A549 (cell line): ENCODE data around the gene ZSCAN5A. TPM values are rescaled to one million over a fixed set of nuclear protein-coding genes. Genes with fewer than 3 reads are reported as not detected.

Source experiments
- ATAC-seq, 2 experiments: fragments of 200-7000 bp in 1 of 2; fragments of >200 bp in 1 of 2; cut with Nextera tagmentation in 1 of 2; cut with Tn5 transposase in 1 of 2; 3 replicates each; pipeline versions ENCODE4 v1.8.0 to v1.9.1; 2018 to 2020; ENCODE audit warnings: mild to moderate bottlenecking in 1 of 2, moderate library complexity in 1 of 2
- CTCF ChIA-PET: fragments of 300-600 bp; sonication (Branson Sonifier 250); formaldehyde crosslinking; extraction: SDS; loops from one replicate; lab custom pipeline; 2021; ENCODE audit warnings: antibody characterized with exemption, inconsistent platforms; lab: Yijun Ruan, JAX
- POLR2A ChIA-PET: fragments of 350-600 bp; formaldehyde crosslinking; extraction: SDS; loops from one replicate; lab custom pipeline; 2021; ENCODE audit warnings: antibody characterized with exemption, inconsistent platforms; lab: Yijun Ruan, JAX
- DNase-seq, 2 experiments: peaks; one replicate each; pipeline versions ENCODE4 v3.0.0 to v3.0.0-alpha.2; 2011 to 2016; ENCODE audit warnings: low read depth in 1 of 2, low spot score in 1 of 2
- FAIRE-seq: peaks from 2 replicates; lab custom pipeline; 2011; peaks lifted over from hg19 to GRCh38; lab: Jason Lieb, UNC
- H3K27ac ChIP-seq, 2 experiments: fragments of >200 bp; sonication (Bioruptor Twin); formaldehyde crosslinking; 3 replicates each; pipeline ENCODE4 v1.5.1; 2016 to 2017
- H3K4me1 ChIP-seq: fragments of >200 bp; sonication (Bioruptor Twin); formaldehyde crosslinking; 3 replicates; pipeline ENCODE4 v1.6.1; 2016
- H3K4me2 ChIP-seq: fragments of >200 bp; sonication (Bioruptor Twin); formaldehyde crosslinking; 3 replicates; pipeline ENCODE4 v1.6.1; 2016
- H3K4me3 ChIP-seq: fragments of >200 bp; sonication (Bioruptor Twin); formaldehyde crosslinking; 3 replicates; pipeline ENCODE4 v1.5.1; 2016
- H3K9me3 ChIP-seq: fragments of >200 bp; sonication (Bioruptor Twin); formaldehyde crosslinking; 3 replicates; pipeline ENCODE4 v1.6.1; 2016
- CBX8 ChIP-seq: fragments of 200-600 bp; sonication (generic); IDR thresholded peaks from 2 replicates; pipeline ENCODE4 v1.6.1; 2016
- CEBPB ChIP-seq, 2 experiments: fragments of >200 bp in 1 of 2; sonication (Bioruptor Twin) in 1 of 2; formaldehyde crosslinking in 1 of 2; IDR thresholded peaks; 2 replicates each; pipeline ENCODE4 v1.6.1; 2012 to 2016
- E2F6 ChIP-seq: IDR thresholded peaks from 2 replicates; pipeline ENCODE4 v1.6.1; 2012; ENCODE audit warnings: low read depth, borderline replicate concordance
- EHMT2 ChIP-seq: fragments of 200-600 bp; sonication (generic); IDR thresholded peaks from 2 replicates; pipeline ENCODE4 v1.6.1; 2016; ENCODE audit warnings: antibody characterized with exemption, low read depth, mild to moderate bottlenecking, moderate library complexity
- ESRRA ChIP-seq: fragments of 150-350 bp; IDR thresholded peaks from 2 replicates; pipeline ENCODE4 v1.6.1; 2014; ENCODE audit warnings: mild to moderate bottlenecking, low read length, borderline replicate concordance
- FOSL2 ChIP-seq, 2 experiments: fragments of 450-650 bp in 1 of 2; fragments of >200 bp in 1 of 2; sonication (Bioruptor Twin) in 1 of 2; formaldehyde crosslinking; IDR thresholded peaks; 2 replicates each; pipeline versions ENCODE4 v1.5.0 to v1.6.1; 2016 to 2020; ENCODE audit warnings: mild to moderate bottlenecking in 1 of 2, moderate library complexity in 1 of 2
- HDAC2 ChIP-seq: fragments of 200-600 bp; sonication (generic); IDR thresholded peaks from 2 replicates; pipeline ENCODE4 v1.6.1; 2016
- HES2 ChIP-seq: fragments of >200 bp; sonication (Bioruptor Twin); formaldehyde crosslinking; IDR thresholded peaks from 2 replicates; pipeline ENCODE4 v1.6.1; 2016
- HMGXB4 ChIP-seq: fragments of 250-450 bp; sonication (Bioruptor Pico); IDR thresholded peaks from 2 replicates; pipeline ENCODE4 v1.5.0; 2021; ENCODE audit warnings: mild to moderate bottlenecking, moderate library complexity, borderline replicate concordance
- HOXA7 ChIP-seq: fragments of 250-450 bp; sonication (Bioruptor Pico); IDR thresholded peaks from 2 replicates; pipeline ENCODE4 v1.5.0; 2020; ENCODE audit warnings: mild to moderate bottlenecking, moderate library complexity
- HOXB5 ChIP-seq: fragments of 250-450 bp; sonication (Bioruptor Pico); IDR thresholded peaks from 2 replicates; pipeline ENCODE4 v1.5.0; 2020; ENCODE audit warnings: mild to moderate bottlenecking, moderate library complexity
- JUN ChIP-seq, 2 experiments: fragments of >200 bp; sonication (Bioruptor Twin); formaldehyde crosslinking; IDR thresholded peaks; 2 replicates in 1 of 2; 3 replicates in 1 of 2; pipeline ENCODE4 v1.6.1; 2016 to 2017
- KDM1A ChIP-seq: fragments of 200-600 bp; sonication (generic); IDR thresholded peaks from 2 replicates; pipeline ENCODE4 v1.6.1; 2016; ENCODE audit warnings: low read depth, mild to moderate bottlenecking
- MAX ChIP-seq: IDR thresholded peaks from 2 replicates; pipeline ENCODE4 v1.6.1; 2012
- NFE2L2 ChIP-seq: fragments of 150-350 bp; conservative IDR thresholded peaks from 2 replicates; pipeline ENCODE4 v1.6.1; 2014; ENCODE audit warnings: low read length
- NR3C1 ChIP-seq: fragments of >200 bp; sonication (Bioruptor Twin); formaldehyde crosslinking; IDR thresholded peaks from 3 replicates; pipeline ENCODE4 v1.6.1; 2017
- PBX3 ChIP-seq: IDR thresholded peaks from 2 replicates; pipeline ENCODE4 v1.6.1; 2012
- POLR2AphosphoS2 ChIP-seq: conservative IDR thresholded peaks from 2 replicates; pipeline ENCODE4 v1.6.1; 2012; ENCODE audit warnings: low read length, improper control_type of control experiment, inconsistent platforms
- RARB ChIP-seq: fragments of 250-450 bp; sonication (Bioruptor Pico); IDR thresholded peaks from 2 replicates; pipeline ENCODE4 v1.8.0; 2021; ENCODE audit warnings: mild to moderate bottlenecking, moderate library complexity
- RFX5 ChIP-seq: fragments of 450-650 bp; IDR thresholded peaks from 2 replicates; pipeline ENCODE4 v1.7.1; 2014; ENCODE audit warnings: antibody characterized with exemption, mild to moderate bottlenecking, moderate library complexity
- TFCP2L1 ChIP-seq: fragments of 250-450 bp; sonication (Bioruptor Pico); IDR thresholded peaks from 2 replicates; pipeline ENCODE4 v1.5.0; 2021; ENCODE audit warnings: mild to moderate bottlenecking
- ZFP36 ChIP-seq: fragments of 450-650 bp; IDR thresholded peaks from 2 replicates; pipeline ENCODE4 v1.6.1; 2014; ENCODE audit warnings: borderline replicate concordance; ENCODE audit not compliant: partially characterized antibody
- ZNF302 ChIP-seq: fragments of 250-450 bp; sonication (Bioruptor Pico); IDR thresholded peaks from 2 replicates; pipeline ENCODE4 v1.9.0; 2021; ENCODE audit warnings: inconsistent platforms, mild to moderate bottlenecking, moderate library complexity
- WGBS: methylation state at CpG from one replicate; pipeline ENCODE4 v1.1.6; 2017; ENCODE audit errors: missing lambda C conversion rate; 5-methylcytosine and 5-hydroxymethylcytosine counted together
- polyA plus RNA-seq, 4 experiments: library from polyadenylated mRNA; depleted of rRNA in 3 of 4; stranded (reverse); fragments of >200 nt; fragmentation: RNase III in 1 of 4; extraction: RNeasy Plus Mini Kit Qiagen cat#74134 plus additional on column Dnase treatment in 1 of 4; gene quantifications; 2 replicates in 3 of 4; 3 replicates in 1 of 4; pipeline ENCODE4 v1.2.3, GENCODE V29; 2011 to 2017

ZSCAN5A gene
- polyA plus RNA-seq, 2 of the 4 experiments (the other 2 are of a cell fraction), result 10.8 to 13.3 TPM

GRCh38 chr19:56284746-56285145 lies 29.9 kb downstream of the ZSCAN5A start:
- WGBS, result 87% methylated on average over 3 of the region's 3 CpGs
- ChIA-PET CTCF (no interaction called here), POLR2A (no interaction called here)
- Histone ChIP-seq H3K4me3 (no peak overlapping the region), H3K4me2 (no peak overlapping the region), H3K27ac (no peak overlapping the region), H3K4me1 (no peaks in the 10 kb centered on the region), H3K9me3 (peaks cover 3% of the 10 kb centered on the region; the same call in 1 of the 3 replicates)
- DNase-seq (no peak), FAIRE-seq (peak; percentile 65), ATAC-seq (no peak)
- TF ChIP-seq ESRRA (no peak), CBX8 (no peak), POLR2AphosphoS2 (no peak), HMGXB4 (CRISPR knock-in tag) (no peak), ZFP36 (no peak), HOXA7 (CRISPR knock-in tag) (no peak), ZNF302 (CRISPR knock-in tag) (no peak), RFX5 (no peak)

- Histone ChIP-seq H3K9me3 (peaks cover 14% of the 10 kb centered on the region), H3K27ac (no peak overlapping the region), H3K4me2 (no peak overlapping the region), H3K4me1 (no peaks in the 10 kb centered on the region), H3K4me3 (no peak overlapping the region)
- DNase-seq (no peak), FAIRE-seq (no peak), ATAC-seq (no peak)
- ChIA-PET POLR2A (interaction anchor here (0.6 kb wide), 1 partner anchor 28 kb away, joined by 4 read pairs; no protein-coding TSS in a partner anchor), CTCF (interaction anchor here (0.7 to 1.3 kb wide), 4 partner anchors 11 to 192 kb away, joined by 3 to 4 read pairs (median 3); no protein-coding TSS in a partner anchor)
- no peak for TF ChIP-seq PBX3
- peak; percentile 56; the same call in 1 of the 2 replicates for TF ChIP-seq NFE2L2
- 90% methylated on average over 4 of the region's 4 CpGs for WGBS
Observed at GRCh38 chr19:56282809-56283208, 31.8 kb downstream of the ZSCAN5A start.

GRCh38 chr19:56273563-56274117 lies 41.0 kb downstream of the ZSCAN5A start:
- ATAC-seq (no peak; a peak in 1 of 6 replicates), FAIRE-seq (no peak), DNase-seq (no peak)
- Histone ChIP-seq H3K9me3 (peaks cover 15% of the 10 kb centered on the region), H3K4me2 (no peak overlapping the region), H3K4me1 (no peaks in the 10 kb centered on the region), H3K27ac (no peak overlapping the region), H3K4me3 (no peak overlapping the region)
- TF ChIP-seq HOXB5 (CRISPR knock-in tag) (no peak), HOXA7 (CRISPR knock-in tag) (no peak), MAX (no peak), NR3C1 (no peak), TFCP2L1 (no peak), E2F6 (no peak), ESRRA (no peak), CBX8 (no peak), KDM1A (no peak), CEBPB (IDR thresholded peaks at IDR 0.05) (no peak), RARB (CRISPR knock-in tag) (no peak), JUN (IDR thresholded peaks at IDR 0.05) (no peak), EHMT2 (no peak), HMGXB4 (CRISPR knock-in tag) (no peak), HES2 (no peak), HDAC2 (no peak), FOSL2 (IDR thresholded peaks at IDR 0.05) (no peak), FOSL2 (CRISPR knock-in tag; IDR thresholded peaks at IDR 0.05) (no peak)
- ChIA-PET CTCF (interaction anchor here (1.9 kb wide), 1 partner anchor 197 kb away, joined by 7 read pairs; no protein-coding TSS in a partner anchor), POLR2A (no interaction called here)
- 37% methylated on average over 6 of the region's 6 CpGs for WGBS
